ENCODE measurements around the gene SLC24A4.

DNA sequence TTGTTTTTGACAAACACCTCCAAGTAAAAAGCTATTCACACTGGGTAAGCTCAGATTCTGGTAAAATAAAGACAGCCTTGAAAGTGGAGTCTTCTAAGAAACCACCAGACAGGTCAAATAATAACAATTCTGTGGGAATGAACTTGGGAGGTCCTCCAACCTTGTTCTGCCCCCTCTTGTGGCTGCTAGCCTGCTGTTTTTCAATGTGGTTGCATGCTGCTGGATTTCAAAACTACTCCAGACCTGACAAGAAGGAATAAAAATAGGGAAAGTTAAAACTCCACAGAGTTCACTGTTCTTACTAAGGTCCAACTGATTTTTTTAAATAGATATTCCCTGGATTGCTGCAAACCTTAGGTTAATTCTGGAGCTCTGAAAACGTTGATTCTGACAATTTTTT is 158.4 kb downstream of the SLC24A4 start:
- TF ChIP-seq, protein P1, sequence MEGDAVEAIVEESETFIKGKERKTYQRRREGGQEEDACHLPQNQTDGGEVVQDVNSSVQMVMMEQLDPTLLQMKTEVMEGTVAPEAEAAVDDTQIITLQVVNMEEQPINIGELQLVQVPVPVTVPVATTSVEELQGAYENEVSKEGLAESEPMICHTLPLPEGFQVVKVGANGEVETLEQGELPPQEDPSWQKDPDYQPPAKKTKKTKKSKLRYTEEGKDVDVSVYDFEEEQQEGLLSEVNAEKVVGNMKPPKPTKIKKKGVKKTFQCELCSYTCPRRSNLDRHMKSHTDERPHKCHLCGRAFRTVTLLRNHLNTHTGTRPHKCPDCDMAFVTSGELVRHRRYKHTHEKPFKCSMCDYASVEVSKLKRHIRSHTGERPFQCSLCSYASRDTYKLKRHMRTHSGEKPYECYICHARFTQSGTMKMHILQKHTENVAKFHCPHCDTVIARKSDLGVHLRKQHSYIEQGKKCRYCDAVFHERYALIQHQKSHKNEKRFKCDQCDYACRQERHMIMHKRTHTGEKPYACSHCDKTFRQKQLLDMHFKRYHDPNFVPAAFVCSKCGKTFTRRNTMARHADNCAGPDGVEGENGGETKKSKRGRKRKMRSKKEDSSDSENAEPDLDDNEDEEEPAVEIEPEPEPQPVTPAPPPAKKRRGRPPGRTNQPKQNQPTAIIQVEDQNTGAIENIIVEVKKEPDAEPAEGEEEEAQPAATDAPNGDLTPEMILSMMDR (IDR thresholded peaks at IDR 0.05): no peak
- TF ChIP-seq POLR2AphosphoS5 (IDR thresholded peaks at IDR 0.05; ENCODE audit: insufficient read depth in 1 of 2, low read depth in 1 of 2) (no peak), POLR2A (IDR thresholded peaks at IDR 0.05) (no peak)

Data from vagina (tissue), 2 donors.